ENCODE measurements around the gene SLC13A2.

The SLC13A2 gene

GRCh38 chr17:28533091-28533807 lies 59.8 kb downstream of the SLC13A2 start:
- TF ChIP-seq CTCF (IDR thresholded peaks at IDR 0.05; ENCODE audit: insufficient read depth, low read length, poor library complexity, severe bottlenecking) = no peak
- Histone ChIP-seq H3K36me3 (ENCODE audit: control insufficient read depth, insufficient read depth, low read length) (no peaks in the 10 kb centered on the region), H3K4me3 (replicated peaks; ENCODE audit: low read depth, low read length) (no peak overlapping the region), H3K27me3 (replicated peaks; ENCODE audit: control insufficient read depth, insufficient read depth, low read length) (no peaks in the 10 kb centered on the region; the same call in 1 of the 2 replicates)
- DNase-seq (ENCODE audit: extremely low read depth, insufficient read length) = no peak

DNA sequence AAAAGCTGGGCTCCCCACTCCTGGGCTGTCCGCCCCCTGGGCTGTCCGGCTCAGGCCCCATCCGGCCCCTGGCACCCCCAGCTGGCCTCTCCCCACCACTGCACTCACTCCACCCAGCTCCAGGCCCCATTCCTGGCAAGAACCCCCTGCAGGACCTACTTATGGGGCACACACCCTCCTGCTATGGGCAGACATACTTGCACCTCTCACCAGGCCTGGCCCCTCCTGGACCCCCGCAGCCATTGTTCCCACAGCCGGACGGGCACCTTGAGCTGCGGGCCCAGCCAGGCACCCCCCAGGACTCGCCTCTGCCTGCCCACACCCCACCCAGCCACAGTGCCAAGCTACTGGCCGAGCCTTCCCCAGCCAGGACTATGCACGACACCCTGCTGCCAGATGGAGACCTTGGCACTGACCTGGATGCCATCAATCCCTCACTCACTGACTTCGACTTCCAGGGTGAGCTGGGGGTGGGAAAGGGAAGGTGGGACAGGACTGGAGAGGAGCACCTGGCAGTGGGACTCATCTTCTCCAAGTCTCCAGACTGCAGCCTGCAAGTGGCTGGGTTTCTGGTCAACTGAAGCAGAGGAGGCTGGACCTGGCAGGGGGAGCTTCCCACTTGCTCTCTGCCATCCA lies 61.4 kb downstream of the SLC13A2 start:
- no peak for TF ChIP-seq CTCF (IDR thresholded peaks at IDR 0.05; ENCODE audit: insufficient read depth, low read length, poor library complexity, severe bottlenecking)
- Histone ChIP-seq H3K4me3 (replicated peaks; ENCODE audit: low read depth, low read length) (no peak overlapping the region), H3K36me3 (ENCODE audit: control insufficient read depth, insufficient read depth, low read length) (no peaks in the 10 kb centered on the region), H3K27me3 (replicated peaks; ENCODE audit: control insufficient read depth, insufficient read depth, low read length) (no peaks in the 10 kb centered on the region; the same call in 1 of the 2 replicates)
- DNase-seq (ENCODE audit: extremely low read depth, insufficient read length) = no peak

DNA sequence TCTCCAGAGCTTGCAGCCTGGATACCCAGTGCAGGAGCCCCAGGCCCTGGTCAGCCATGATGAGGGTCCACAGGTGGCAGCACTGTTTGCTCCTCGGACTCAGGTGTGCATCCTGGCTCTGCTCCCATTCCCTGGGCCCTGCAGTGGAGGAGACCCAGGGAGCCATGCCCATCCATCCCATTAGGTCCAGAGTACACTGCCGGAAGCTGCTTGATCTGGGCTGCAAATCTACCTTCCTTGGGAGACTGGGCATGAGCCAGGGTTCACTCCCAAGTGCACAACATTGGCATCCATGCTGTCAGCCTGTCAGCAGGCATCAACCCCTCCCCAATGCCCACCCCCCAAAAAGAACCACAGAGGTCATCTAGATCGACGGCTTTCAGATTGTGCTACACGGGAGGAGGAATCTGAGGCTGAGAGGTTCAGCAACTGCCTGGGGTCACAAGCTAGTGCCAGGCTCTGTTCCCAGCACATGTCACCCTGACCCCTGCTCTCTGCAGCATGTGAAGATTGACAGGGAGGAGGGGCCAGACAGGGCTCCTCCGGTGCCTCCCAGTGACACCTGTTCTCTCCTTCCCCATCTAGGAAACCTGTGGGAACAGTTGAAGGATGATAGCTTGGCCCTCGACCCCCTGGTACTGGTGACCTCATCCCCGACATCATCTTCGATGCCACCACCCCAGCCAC lies 63.2 kb downstream of the SLC13A2 start:
- DNase-seq (ENCODE audit: extremely low read depth, insufficient read length) = no peak
- no peaks in the 10 kb centered on the region; the same call in 1 of the 2 replicates for H3K27me3 ChIP-seq (replicated peaks; ENCODE audit: control insufficient read depth, insufficient read depth, low read length)

GRCh38 chr17:28537219-28537610 lies 63.8 kb downstream of the SLC13A2 start:
- Histone ChIP-seq H3K4me3 (replicated peaks; ENCODE audit: low read depth, low read length) (no peak overlapping the region), H3K36me3 (ENCODE audit: control insufficient read depth, insufficient read depth, low read length) (no peaks in the 10 kb centered on the region), H3K27me3 (replicated peaks; ENCODE audit: control insufficient read depth, insufficient read depth, low read length) (no peaks in the 10 kb centered on the region; the same call in 1 of the 2 replicates)
- no peak for TF ChIP-seq CTCF (IDR thresholded peaks at IDR 0.05; ENCODE audit: insufficient read depth, low read length, poor library complexity, severe bottlenecking)
- DNase-seq (ENCODE audit: extremely low read depth, insufficient read length) = no peak

More for the DNA sequence above, 63.2 kb downstream of the SLC13A2 start:
- H3K4me3 ChIP-seq (replicated peaks; ENCODE audit: low read depth, low read length) = no peak overlapping the region
- no peak for TF ChIP-seq CTCF (IDR thresholded peaks at IDR 0.05; ENCODE audit: insufficient read depth, low read length, poor library complexity, severe bottlenecking)
- H3K36me3 ChIP-seq (ENCODE audit: control insufficient read depth, insufficient read depth, low read length) = no peaks in the 10 kb centered on the region

GRCh38 chr17:28538296-28538895 lies 65.0 kb downstream of the SLC13A2 start:
- H3K4me3 ChIP-seq (replicated peaks; ENCODE audit: low read depth, low read length) = no peak overlapping the region
- no peak for TF ChIP-seq CTCF (IDR thresholded peaks at IDR 0.05; ENCODE audit: insufficient read depth, low read length, poor library complexity, severe bottlenecking)
- H3K36me3 ChIP-seq (ENCODE audit: control insufficient read depth, insufficient read depth, low read length) = no peaks in the 10 kb centered on the region
- no peaks in the 10 kb centered on the region for H3K27me3 ChIP-seq (replicated peaks; ENCODE audit: control insufficient read depth, insufficient read depth, low read length)
- no peak for DNase-seq (ENCODE audit: extremely low read depth, insufficient read length)

All from GM06990 (cell line).